HL-60 (cell line): ENCODE results near the gene SH2B3.

Experiments used
- GABPA ChIP-seq: IDR thresholded peaks from 2 replicates; pipeline ENCODE4 v1.6.1; 2012; ENCODE audit warnings: low read depth
- TF ChIP-seq, protein P1 (sequence below): IDR thresholded peaks from one replicate; pipeline ENCODE4 v1.5.1; 2011; ENCODE audit warnings: low read length, control low read depth, inconsistent platforms; ENCODE audit not compliant: insufficient read depth

DNA sequence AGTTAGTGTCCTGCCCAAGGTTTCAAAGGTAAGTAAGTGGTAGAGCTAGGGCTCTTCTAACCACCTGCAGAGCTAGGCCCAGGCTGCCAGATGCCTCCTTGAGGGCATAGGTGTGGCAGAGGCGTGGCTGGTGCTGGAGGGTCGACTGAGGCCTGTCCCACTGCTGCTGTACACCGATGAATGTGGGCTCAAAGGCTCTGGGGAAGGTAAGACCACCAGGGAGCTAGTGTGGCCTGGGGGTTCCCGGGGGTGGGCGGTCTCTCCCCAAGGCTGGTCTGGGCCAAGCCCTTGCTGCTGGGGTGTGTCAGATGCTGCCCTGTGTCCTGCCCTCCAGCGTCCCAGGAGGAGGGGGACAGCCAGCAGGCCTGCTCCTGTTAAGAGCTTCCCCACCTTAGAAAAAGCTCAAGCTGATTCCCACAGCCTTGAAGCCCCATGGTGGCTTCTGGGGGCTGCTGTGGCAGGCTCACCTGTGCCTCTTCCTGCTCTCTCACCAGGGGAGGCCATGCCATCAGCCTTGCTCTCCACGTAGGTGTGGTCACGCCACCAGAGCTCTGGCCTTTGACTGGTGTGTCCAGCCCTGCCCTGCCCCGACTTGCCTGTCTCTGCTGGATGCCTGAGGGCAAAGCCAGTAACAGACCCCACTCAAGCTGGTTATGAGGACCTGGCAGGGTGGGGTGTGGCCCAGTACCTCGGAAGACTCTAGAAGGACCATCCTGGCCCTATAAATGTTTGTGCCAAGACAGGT lies 36.8 kb downstream of the SH2B3 start:
- TF ChIP-seq, protein P1, sequence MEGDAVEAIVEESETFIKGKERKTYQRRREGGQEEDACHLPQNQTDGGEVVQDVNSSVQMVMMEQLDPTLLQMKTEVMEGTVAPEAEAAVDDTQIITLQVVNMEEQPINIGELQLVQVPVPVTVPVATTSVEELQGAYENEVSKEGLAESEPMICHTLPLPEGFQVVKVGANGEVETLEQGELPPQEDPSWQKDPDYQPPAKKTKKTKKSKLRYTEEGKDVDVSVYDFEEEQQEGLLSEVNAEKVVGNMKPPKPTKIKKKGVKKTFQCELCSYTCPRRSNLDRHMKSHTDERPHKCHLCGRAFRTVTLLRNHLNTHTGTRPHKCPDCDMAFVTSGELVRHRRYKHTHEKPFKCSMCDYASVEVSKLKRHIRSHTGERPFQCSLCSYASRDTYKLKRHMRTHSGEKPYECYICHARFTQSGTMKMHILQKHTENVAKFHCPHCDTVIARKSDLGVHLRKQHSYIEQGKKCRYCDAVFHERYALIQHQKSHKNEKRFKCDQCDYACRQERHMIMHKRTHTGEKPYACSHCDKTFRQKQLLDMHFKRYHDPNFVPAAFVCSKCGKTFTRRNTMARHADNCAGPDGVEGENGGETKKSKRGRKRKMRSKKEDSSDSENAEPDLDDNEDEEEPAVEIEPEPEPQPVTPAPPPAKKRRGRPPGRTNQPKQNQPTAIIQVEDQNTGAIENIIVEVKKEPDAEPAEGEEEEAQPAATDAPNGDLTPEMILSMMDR, result no peak
- no peak for TF ChIP-seq GABPA
